Activated effector memory CD4-positive, alpha-beta T cell treated with Interleukin-2 at 50 U/mL for 16 hours (primary cell): ENCODE data around the gene DUOX1.

Experiments
- DNase-seq: peaks from one replicate; pipeline ENCODE4 v3.0.0-alpha.2; 2020

Gene DUOX1

DNA sequence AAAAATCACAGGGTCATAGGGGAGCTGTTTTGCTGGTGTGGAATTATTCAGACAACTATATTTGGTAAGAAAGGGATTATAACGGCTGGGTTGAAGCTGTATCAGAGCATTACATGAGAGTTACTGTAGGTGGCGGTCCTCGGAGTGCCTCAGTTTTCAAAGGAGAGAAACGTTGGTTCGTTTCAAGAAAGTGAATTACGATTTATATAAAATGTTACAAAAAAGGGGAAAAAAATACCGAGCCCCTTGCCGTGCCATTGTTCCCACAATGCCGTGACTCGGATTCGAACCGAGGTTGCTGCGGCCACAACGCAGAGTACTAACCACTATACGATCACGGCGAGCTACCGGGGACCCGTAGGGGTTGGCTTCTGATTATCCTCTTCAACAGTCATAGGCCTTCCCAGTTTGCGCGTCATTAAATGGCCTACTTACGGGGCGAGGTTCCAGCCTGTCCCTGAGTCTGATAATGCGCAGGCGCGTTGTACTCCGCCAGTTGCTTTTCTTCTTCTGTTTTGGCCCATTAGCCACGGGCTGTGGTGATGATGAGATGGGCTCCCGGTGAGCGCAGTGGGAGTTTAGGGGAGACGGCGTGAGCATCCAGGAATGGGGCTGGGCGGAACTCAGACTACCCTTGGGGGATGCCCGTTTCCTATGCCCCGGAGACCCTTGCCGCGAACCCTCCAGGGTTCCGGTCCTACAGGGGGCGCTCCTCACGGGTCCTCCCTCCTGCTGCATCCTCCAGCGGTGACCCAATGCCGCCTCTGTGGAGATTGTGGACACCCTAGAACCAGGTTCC is 68.7 kb downstream of the DUOX1 start:
- DNase-seq: peak; percentile 92

- DNase-seq: no peak
These were observed 69.5 kb downstream of the DUOX1 start for GRCh38 chr15:45199136-45199810.

DNA sequence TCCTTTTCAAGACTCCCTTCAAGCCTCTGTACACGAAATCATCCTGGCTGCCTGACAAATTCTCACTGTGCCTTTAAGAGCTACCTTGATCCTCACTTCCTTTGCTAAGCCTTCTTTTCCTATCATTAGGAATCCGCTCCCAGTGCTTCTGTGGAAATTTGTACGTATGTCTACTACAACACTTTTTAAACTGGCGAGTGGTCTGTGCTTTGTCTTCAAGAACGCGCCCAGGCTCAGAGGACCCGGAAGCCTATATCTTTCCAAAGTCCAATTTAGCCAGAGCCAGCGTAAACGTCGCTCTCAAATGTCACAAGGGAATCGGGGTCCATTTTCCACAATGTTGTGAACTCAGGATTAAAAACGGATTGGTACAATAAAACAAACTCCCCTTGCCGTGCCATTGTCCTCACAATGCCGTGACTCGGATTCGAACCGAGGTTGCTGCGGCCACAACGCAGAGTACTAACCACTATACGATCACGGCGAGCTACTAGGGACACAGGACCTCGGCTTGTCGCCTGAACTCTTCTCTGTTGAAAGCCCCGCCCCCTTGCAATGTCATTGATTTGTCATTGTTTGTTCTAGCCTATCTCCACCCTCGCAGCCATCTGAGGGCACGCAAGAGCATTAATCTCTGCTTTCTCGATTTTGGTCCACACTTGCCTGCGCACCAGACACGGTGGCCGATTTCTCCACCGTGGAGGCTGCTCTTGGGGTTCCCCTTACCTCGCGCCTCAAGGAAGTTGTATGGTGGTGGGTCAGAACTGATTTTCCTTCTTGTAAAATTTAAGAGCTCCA is 70.4 kb downstream of the DUOX1 start:
- DNase-seq: peak; percentile 93

DNA sequence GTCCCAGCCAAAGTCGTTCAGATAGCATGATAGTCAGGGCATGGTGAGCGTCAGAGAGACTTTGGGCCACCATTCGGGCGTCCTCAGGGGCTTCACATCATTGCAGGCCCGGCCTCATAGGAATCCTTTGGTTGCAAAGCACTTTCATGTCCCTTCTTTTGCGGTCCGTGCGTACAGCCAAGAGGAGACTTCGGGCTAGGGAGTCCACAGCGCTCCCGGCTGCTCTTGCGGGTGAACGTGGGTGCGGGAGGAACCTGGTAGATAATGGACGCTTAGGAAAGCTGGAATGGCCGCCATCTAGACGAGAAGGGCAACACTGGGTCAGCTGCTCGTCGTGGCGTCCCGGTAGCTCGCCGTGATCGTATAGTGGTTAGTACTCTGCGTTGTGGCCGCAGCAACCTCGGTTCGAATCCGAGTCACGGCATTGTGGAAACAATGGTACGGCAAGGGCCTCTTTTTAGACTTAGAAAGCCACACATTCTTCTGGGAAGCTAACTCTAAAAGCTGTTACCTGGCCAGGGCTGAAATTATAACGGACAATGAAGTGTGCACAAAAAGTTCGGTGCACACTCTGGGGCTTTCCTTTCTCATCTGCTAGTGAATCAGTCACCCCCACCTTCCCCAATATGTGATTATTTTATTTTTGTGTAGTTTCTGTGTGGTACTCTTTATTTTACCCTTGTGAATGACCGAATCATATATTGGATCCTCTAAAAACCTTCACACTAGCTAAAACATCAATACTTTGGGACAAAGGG is 71.2 kb downstream of the DUOX1 start:
- peak; percentile 62 for DNase-seq

GRCh38 chr15:45201557-45201859 is 71.7 kb downstream of the DUOX1 start:
- no peak for DNase-seq

DNA sequence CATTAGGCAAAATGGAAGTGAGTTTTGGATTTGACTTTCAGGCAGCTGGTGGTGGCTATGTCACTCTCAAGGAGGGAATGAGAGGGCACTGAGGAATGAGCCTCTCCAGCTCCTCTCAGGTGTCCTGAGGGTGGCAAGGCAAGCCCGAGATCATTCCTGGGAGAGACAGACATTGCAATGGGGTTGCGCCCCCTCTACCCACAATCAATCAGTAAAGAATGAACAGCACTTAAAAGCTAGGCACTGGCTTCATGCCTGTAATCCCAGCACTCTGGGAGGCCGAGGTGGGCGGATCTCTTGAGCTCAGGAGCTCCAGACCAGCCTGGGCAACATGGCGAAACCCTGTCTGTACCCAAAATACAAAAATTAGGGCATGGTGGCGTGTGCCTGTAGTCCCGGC is 72.1 kb downstream of the DUOX1 start:
- no peak for DNase-seq

GRCh38 chr15:45203182-45203581 is 73.4 kb downstream of the DUOX1 start:
- no peak for DNase-seq

DNA sequence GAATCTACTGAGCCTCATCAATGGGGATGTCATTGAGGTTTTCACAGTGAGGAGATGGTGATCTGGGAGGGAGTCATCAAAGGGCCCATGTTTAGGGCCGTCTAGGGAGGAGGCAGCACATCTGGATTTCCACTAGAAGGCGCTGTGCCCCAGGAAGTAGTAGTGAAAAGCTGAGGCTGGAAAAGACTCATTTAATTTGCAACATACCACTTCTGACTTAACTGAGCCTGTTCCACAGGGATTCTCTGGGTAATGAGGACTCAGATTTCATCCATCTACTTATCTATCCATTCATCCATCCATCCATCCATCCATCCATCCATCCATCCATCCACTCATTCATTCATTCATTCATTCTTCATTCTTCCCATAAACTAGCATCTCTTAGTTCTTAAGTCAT is 75.4 kb downstream of the DUOX1 start:
- DNase-seq: no peak

DNA sequence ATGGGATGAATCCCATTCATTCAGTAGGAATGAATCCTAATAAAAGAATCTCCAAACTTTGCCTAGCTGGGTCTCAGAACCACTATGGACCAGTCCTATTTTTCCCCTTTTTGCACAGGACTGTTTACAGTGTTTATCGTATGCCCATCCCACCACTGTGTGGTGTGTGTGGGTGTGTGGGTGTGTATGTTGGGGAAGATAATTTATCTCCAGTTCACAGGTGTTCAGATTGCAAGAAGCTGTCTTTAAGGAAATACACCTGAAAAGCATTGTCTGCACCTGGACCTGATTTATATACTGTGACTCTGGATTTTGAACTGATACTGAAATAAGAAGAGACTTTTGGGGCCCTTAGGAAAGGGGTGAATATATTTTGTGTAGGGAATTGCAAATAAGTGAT is 82.7 kb downstream of the DUOX1 start:
- no peak for DNase-seq
